Common myeloid progenitor, CD34-positive (primary cell): Measurements from ENCODE around the gene SSBP4.

ENCODE experiments used
- CTCF ChIA-PET: fragments of 350-600 bp; sonication (Branson Sonifier 250); formaldehyde crosslinking; loops from one replicate; lab custom pipeline; 2021; ENCODE audit warnings: antibody characterized with exemption; lab: Charles Lee
- POLR2A ChIA-PET: fragments of 350-600 bp; sonication (Branson Sonifier 250); formaldehyde crosslinking; loops from one replicate; lab custom pipeline; 2021; ENCODE audit warnings: antibody characterized with exemption; lab: Charles Lee
- DNase-seq, 3 donors: peaks; one replicate each; pipeline versions ENCODE4 v3.0.0 to v3.0.0-alpha.2; 2013
- H3K27ac ChIP-seq, 2 experiments: 1 replicate in 1 of 2; 2 replicates in 1 of 2; pipeline ENCODE4 v1.7.0; 2013; ENCODE audit warnings: inconsistent platforms in 2 of 2, low read length in 2 of 2, mild to moderate bottlenecking in 2 of 2, low read depth in 1 of 2, moderate library complexity in 1 of 2; ENCODE audit not compliant: severe bottlenecking in 2 of 2, insufficient read depth in 1 of 2, poor library complexity in 1 of 2
- H3K27me3 ChIP-seq, 5 experiments: replicated peaks in 2 of 5; 1 replicate in 3 of 5; 2 replicates in 2 of 5; pipeline versions ENCODE4 v1.6.1 to v1.7.0; 2013; ENCODE audit warnings: low read length in 4 of 5, mild to moderate bottlenecking in 2 of 5, moderate library complexity in 2 of 5, inconsistent platforms in 1 of 5; ENCODE audit not compliant: insufficient read depth in 5 of 5, control insufficient read depth in 4 of 5
- H3K36me3 ChIP-seq, 4 experiments: 1 replicate in 2 of 4; 2 replicates in 2 of 4; pipeline versions ENCODE4 v1.6.1 to v1.7.0; 2013; ENCODE audit warnings: low read length in 3 of 4, control low read depth in 1 of 4, mild to moderate bottlenecking in 1 of 4; ENCODE audit not compliant: control insufficient read depth in 4 of 4, insufficient read depth in 4 of 4
- H3K4me1 ChIP-seq, 4 experiments: 1 replicate in 3 of 4; 2 replicates in 1 of 4; pipeline versions ENCODE4 v1.6.1 to v1.7.1; 2013; ENCODE audit warnings: low read length in 3 of 4, mild to moderate bottlenecking in 3 of 4, control low read depth in 1 of 4, inconsistent platforms in 1 of 4, moderate library complexity in 1 of 4; ENCODE audit not compliant: control insufficient read depth in 4 of 4, insufficient read depth in 4 of 4; ENCODE audit errors: control extremely low read depth in 1 of 4
- H3K4me3 ChIP-seq, 7 experiments: 1 replicate in 4 of 7; 2 replicates in 3 of 7; pipeline versions ENCODE4 v1.5.1 to v1.7.0; 2013; ENCODE audit warnings: mild to moderate bottlenecking in 7 of 7, low read length in 6 of 7, moderate library complexity in 6 of 7, inconsistent platforms in 2 of 7, low read depth in 2 of 7, control low read depth in 1 of 7; ENCODE audit not compliant: insufficient read depth in 4 of 7, control insufficient read depth in 1 of 7; ENCODE audit errors: extremely low read depth in 1 of 7
- H3K9me3 ChIP-seq, 5 experiments: 1 replicate in 4 of 5; 2 replicates in 1 of 5; pipeline versions ENCODE4 v1.6.1 to v1.7.1; 2013; ENCODE audit warnings: low read length in 4 of 5, mild to moderate bottlenecking in 2 of 5, inconsistent platforms in 1 of 5, low read depth in 1 of 5, moderate library complexity in 1 of 5; ENCODE audit not compliant: control insufficient read depth in 4 of 5, insufficient read depth in 2 of 5; ENCODE audit errors: control extremely low read depth in 1 of 5
- WGBS: methylation state at CpG from one replicate; pipeline ENCODE4 v1.1.5; 2013; ENCODE audit not compliant: insufficient coverage; 5-methylcytosine and 5-hydroxymethylcytosine counted together

The SSBP4 gene

GRCh38 chr19:18388960-18389725, 30.1 kb upstream of the SSBP4 start:
- 100% methylated on average over 7 of the region's 13 CpGs for WGBS
- DNase-seq = no peak
- Histone ChIP-seq H3K4me3 (peak overlapping the region in 4 of 7 experiments; percentile 20 to 62 (median 55)), H3K4me1 (peaks cover 0 to 52% (median 40%) of the 10 kb centered on the region in 4 experiments), H3K36me3 (peaks cover 0 to 5% (median 0%) of the 10 kb centered on the region in 4 experiments), H3K27me3 (peaks cover 0 to 3% (median 0%) of the 10 kb centered on the region in 5 experiments), H3K9me3 (no peaks in the 10 kb centered on the region), H3K27ac (no peak overlapping the region)
- CTCF ChIA-PET = interaction anchor here (0.5 to 9.9 kb wide), 16 partner anchors 8 to 111 kb away, joined by 3 to 133 read pairs (median 13); partner anchors contain the start of gene LRRC25
- POLR2A ChIA-PET = interaction anchor here (1.1 to 1.3 kb wide), 2 partner anchors 13 to 28 kb away, joined by 3 to 5 read pairs; no protein-coding TSS in a partner anchor

GRCh38 chr19:18389726-18390064, 29.5 kb upstream of the SSBP4 start:
- Histone ChIP-seq H3K4me1 (peaks cover 0 to 54% (median 40%) of the 10 kb centered on the region in 4 experiments), H3K36me3 (peaks cover 0 to 5% (median 0%) of the 10 kb centered on the region in 4 experiments), H3K27me3 (peaks cover 0 to 3% (median 0%) of the 10 kb centered on the region in 5 experiments), H3K9me3 (no peaks in the 10 kb centered on the region), H3K4me3 (no peak overlapping the region), H3K27ac (no peak overlapping the region)
- DNase-seq = no peak
- POLR2A ChIA-PET = interaction anchor here (1.1 kb wide), 1 partner anchor 28 kb away, joined by 5 read pairs; no protein-coding TSS in a partner anchor
- CTCF ChIA-PET = interaction anchor here (0.7 to 9.9 kb wide), 13 partner anchors 9 to 111 kb away, joined by 3 to 133 read pairs (median 15); no protein-coding TSS in a partner anchor

- POLR2A ChIA-PET = no interaction called here
- CTCF ChIA-PET = interaction anchor here (0.7 to 9.9 kb wide), 14 partner anchors 10 to 112 kb away, joined by 3 to 133 read pairs (median 6); no protein-coding TSS in a partner anchor
- Histone ChIP-seq H3K9me3 (no peaks in the 10 kb centered on the region), H3K36me3 (peaks cover 0 to 5% (median 0%) of the 10 kb centered on the region in 4 experiments), H3K4me1 (peaks cover 0 to 55% (median 40%) of the 10 kb centered on the region in 4 experiments), H3K27me3 (peaks cover 0 to 3% (median 0%) of the 10 kb centered on the region in 5 experiments), H3K27ac (no peak overlapping the region), H3K4me3 (no peak overlapping the region)
- no peak for DNase-seq
- WGBS = 100% methylated on average over 5 of the region's 6 CpGs
These were observed 28.9 kb upstream of the SSBP4 start for GRCh38 chr19:18390065-18390907.

- ChIA-PET CTCF (interaction anchor here (1.0 to 9.9 kb wide), 8 partner anchors 9 to 279 kb away, joined by 3 to 133 read pairs (median 8); no protein-coding TSS in a partner anchor), POLR2A (interaction anchor here (0.5 kb wide), 1 partner anchor 112 kb away, joined by 3 read pairs; no protein-coding TSS in a partner anchor)
- Histone ChIP-seq H3K4me3 (no peak overlapping the region), H3K36me3 (peaks cover 0 to 5% (median 0%) of the 10 kb centered on the region in 4 experiments), H3K4me1 (peaks cover 0 to 46% (median 34%) of the 10 kb centered on the region in 4 experiments), H3K27me3 (peaks cover 0 to 3% (median 0%) of the 10 kb centered on the region in 5 experiments), H3K27ac (no peak overlapping the region), H3K9me3 (no peaks in the 10 kb centered on the region)
- no peak for DNase-seq
- 61% methylated on average over 3 of the region's 9 CpGs for WGBS
These were observed 27.6 kb upstream of the SSBP4 start for GRCh38 chr19:18391509-18392075.

DNA sequence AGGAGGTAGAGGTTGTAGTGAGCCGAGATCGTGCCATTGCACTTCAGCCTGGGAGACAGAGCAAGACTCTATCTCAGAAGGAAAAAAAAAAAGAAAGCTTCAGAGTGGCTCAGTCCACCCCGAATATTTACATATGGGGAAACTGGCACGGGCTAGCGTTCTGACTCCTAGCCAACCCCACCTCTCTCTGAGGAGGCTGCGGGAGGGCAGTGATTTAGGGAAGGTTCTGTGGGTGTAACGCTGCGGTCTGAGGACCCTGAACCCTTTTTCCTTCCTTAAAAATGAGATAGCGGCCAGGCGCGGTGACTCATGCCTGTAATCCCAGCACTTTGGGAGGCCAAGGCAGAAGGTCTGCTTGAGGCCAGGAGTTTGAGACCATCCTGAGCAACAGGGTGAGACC, 26.8 kb upstream of the SSBP4 start:
- WGBS = 0% methylated on average over 5 of the region's 11 CpGs
- ChIA-PET POLR2A (interaction anchor here (0.5 kb wide), 1 partner anchor 113 kb away, joined by 3 read pairs; no protein-coding TSS in a partner anchor), CTCF (interaction anchor here (0.7 to 9.9 kb wide), 8 partner anchors 11 to 280 kb away, joined by 3 to 133 read pairs (median 6); no protein-coding TSS in a partner anchor)
- H3K27me3 ChIP-seq = peaks cover 0 to 2% (median 0%) of the 10 kb centered on the region in 5 experiments
- H3K9me3 ChIP-seq = no peaks in the 10 kb centered on the region
- H3K4me3 ChIP-seq = peak overlapping the region in 3 of 7 experiments; percentile 11 to 28 (median 25)
- peaks cover 0 to 5% (median 0%) of the 10 kb centered on the region in 4 experiments for H3K36me3 ChIP-seq
- peaks cover 0 to 46% (median 37%) of the 10 kb centered on the region in 4 experiments for H3K4me1 ChIP-seq
- H3K27ac ChIP-seq = no peak overlapping the region
- DNase-seq = peak; percentile 90 to 94 (median 92)

DNA sequence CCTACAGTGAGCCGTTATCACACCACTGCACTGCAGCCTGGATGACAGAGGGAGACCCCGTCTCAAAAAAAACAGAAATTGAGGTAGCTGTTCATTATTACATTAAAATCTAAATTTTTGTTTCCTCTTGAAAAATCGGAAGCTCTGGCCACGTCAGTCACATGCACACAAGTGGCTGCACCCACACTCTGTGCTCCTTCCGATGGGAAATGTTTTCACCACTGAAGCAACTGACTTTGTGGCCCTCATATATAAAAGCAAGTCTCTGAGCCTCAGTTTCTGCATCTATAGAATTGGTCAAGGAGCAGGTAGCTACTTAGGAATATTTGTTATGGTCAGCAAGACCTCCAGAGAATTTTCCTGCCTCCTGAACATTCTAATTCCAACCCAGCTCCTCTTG, 26.3 kb upstream of the SSBP4 start:
- Histone ChIP-seq H3K36me3 (peaks cover 0 to 5% (median 0%) of the 10 kb centered on the region in 4 experiments), H3K27ac (no peak overlapping the region), H3K9me3 (no peaks in the 10 kb centered on the region), H3K4me1 (peaks cover 0 to 47% (median 39%) of the 10 kb centered on the region in 4 experiments), H3K27me3 (peaks cover 0 to 2% (median 0%) of the 10 kb centered on the region in 5 experiments), H3K4me3 (peak overlapping the region in 4 of 7 experiments; percentile 11 to 39 (median 26))
- ChIA-PET POLR2A (no interaction called here), CTCF (interaction anchor here (0.7 to 9.9 kb wide), 10 partner anchors 10 to 281 kb away, joined by 3 to 133 read pairs (median 4); no protein-coding TSS in a partner anchor)
- no peak for DNase-seq
- 0% methylated on average over 3 of the region's 5 CpGs for WGBS
